Activated naive CD4-positive, alpha-beta T cell treated with anti-CD3 and anti-CD28 coated beads, Interleukin-2, amount 50 U/mL, for 24 hours (primary cell): Measurements from ENCODE around the gene CLMP.

Experiments
- H3K27ac Mint-ChIP-seq: one replicate; pipeline ENCODE4 v1.8.0; 2021; ENCODE audit warnings: mild to moderate bottlenecking, mixed read lengths
- H3K27me3 Mint-ChIP-seq: one replicate; pipeline ENCODE4 v1.8.0; 2021; ENCODE audit warnings: mixed read lengths
- H3K36me3 Mint-ChIP-seq: one replicate; pipeline ENCODE4 v1.8.0; 2021; ENCODE audit warnings: mixed read lengths
- H3K4me1 Mint-ChIP-seq: one replicate; pipeline ENCODE4 v1.8.0; 2021; ENCODE audit warnings: mixed read lengths
- H3K4me3 Mint-ChIP-seq: one replicate; pipeline ENCODE4 v1.8.0; 2021; ENCODE audit warnings: mild to moderate bottlenecking, mixed read lengths
- H3K9me3 Mint-ChIP-seq: one replicate; pipeline ENCODE4 v1.8.0; 2021; ENCODE audit warnings: mixed read lengths

CLMP gene, protein sequence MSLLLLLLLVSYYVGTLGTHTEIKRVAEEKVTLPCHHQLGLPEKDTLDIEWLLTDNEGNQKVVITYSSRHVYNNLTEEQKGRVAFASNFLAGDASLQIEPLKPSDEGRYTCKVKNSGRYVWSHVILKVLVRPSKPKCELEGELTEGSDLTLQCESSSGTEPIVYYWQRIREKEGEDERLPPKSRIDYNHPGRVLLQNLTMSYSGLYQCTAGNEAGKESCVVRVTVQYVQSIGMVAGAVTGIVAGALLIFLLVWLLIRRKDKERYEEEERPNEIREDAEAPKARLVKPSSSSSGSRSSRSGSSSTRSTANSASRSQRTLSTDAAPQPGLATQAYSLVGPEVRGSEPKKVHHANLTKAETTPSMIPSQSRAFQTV

DNA sequence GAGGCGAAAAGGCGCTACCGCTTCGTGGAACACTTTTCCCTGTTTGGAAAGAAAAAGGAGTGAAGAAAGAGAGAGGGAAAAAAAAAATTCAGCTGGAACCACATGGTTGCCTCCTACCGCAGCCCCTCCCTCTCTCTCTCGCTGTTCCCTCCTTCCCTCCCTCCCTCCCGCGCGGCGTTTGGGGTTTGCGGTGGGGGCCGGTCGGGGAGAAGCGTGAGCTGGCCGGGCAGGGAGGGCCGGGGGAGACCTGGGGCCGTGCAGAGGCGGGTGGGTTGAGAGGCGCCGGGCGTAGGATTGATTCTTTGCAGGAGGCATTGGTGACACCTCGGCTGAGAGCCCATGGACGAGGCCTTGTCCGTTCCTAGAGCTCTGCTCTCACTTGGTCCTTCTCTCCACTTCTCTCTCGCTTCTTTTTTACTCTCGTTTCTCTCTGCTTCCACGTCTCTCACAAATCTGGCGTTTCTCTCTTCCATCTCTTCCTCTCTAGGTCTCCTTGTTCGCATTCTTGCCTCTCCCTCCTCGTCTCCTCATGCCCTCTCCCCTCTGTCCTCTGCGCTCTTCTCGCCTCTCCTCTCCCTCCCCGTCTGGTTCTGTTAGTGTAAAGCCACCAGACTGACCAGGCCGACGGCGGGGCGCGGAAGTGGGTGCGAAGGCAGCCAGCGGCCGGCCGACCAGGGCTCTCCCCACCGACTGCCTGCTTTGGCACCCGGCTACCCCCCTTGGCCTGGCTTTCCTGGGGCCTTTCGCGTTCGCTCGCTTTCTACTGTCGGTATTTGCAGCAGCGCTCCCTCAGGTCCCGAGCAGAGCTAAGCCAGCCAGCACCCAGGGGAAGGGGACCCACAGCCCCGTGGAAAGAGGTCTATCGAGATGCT lies at the start of gene CLMP:
Gene CLMP (minus strand): TSS at position 61 of the 872 bp plus-strand sequence. CDS start 308 bp downstream, outside the sequence.
- peaks cover 22% of the 10 kb centered on the region for H3K4me1 Mint-ChIP-seq
- no peaks in the 10 kb centered on the region for H3K36me3 Mint-ChIP-seq
- no peak within 1 kb of the TSS for H3K27ac Mint-ChIP-seq
- H3K27me3 Mint-ChIP-seq, result peaks cover 31% of the 10 kb centered on the region
- peak within 1 kb of the TSS; percentile 74 for H3K4me3 Mint-ChIP-seq
- no peaks in the 10 kb centered on the region for H3K9me3 Mint-ChIP-seq

DNA sequence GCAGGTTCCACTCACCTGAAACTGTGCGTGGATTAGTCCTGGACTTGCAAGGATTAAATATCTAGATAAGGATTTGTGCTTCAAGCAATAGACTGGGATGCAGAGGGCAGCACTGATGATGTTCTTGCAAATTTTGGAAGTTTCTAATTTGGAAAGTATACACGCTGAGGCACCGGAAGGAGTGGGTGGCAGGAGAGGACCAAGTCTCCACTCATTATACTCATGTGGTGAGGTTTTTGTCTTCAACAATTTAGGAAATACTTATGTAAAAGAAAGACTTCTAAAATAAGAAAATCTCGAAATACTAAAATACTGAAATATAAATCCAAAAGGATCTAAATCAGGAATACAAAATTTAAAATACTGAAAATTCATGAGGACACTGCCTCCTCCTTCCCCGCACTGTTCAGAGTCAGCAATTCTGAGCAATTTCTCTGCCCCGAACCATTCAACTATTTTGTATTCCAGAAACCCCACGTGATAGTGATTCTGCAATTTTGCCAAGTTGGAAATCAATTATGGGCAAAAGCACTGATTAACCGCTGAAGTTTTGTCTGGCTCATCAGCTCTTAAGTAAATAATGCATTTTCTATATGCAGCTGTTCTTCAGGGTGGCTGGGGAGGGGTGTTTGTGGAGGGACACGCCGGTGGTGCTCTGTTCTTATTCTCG lies 47.0 kb upstream of the CLMP start:
- no peak overlapping the region for H3K27ac Mint-ChIP-seq
- H3K4me1 Mint-ChIP-seq, result peaks cover 2% of the 10 kb centered on the region
- H3K27me3 Mint-ChIP-seq, result no peaks in the 10 kb centered on the region
- H3K9me3 Mint-ChIP-seq, result no peaks in the 10 kb centered on the region
- H3K4me3 Mint-ChIP-seq, result no peak overlapping the region
- no peaks in the 10 kb centered on the region for H3K36me3 Mint-ChIP-seq

DNA sequence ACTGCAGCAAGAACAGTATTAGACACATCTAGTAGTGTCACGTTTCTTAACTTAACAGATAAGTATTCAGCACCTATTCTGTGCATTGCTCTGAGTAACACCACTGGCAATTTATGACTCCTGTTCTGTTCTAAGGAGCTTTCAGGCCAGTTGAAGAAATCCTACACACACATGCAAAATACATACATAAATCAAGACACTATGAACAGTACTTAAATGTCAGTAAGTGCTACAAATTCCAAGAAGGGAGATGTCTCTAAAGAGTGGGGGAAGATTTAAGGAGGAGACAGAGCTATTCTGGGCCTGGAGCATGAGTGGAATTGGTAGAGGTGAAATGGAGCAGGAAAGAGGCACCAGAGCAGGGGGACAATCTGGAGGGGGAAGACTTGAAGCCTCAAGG lies 46.2 kb upstream of the CLMP start:
- no peaks in the 10 kb centered on the region for H3K4me1 Mint-ChIP-seq
- H3K27ac Mint-ChIP-seq, result no peak overlapping the region
- no peaks in the 10 kb centered on the region for H3K27me3 Mint-ChIP-seq
- H3K4me3 Mint-ChIP-seq, result no peak overlapping the region
- H3K36me3 Mint-ChIP-seq, result no peaks in the 10 kb centered on the region
- H3K9me3 Mint-ChIP-seq, result no peaks in the 10 kb centered on the region

DNA sequence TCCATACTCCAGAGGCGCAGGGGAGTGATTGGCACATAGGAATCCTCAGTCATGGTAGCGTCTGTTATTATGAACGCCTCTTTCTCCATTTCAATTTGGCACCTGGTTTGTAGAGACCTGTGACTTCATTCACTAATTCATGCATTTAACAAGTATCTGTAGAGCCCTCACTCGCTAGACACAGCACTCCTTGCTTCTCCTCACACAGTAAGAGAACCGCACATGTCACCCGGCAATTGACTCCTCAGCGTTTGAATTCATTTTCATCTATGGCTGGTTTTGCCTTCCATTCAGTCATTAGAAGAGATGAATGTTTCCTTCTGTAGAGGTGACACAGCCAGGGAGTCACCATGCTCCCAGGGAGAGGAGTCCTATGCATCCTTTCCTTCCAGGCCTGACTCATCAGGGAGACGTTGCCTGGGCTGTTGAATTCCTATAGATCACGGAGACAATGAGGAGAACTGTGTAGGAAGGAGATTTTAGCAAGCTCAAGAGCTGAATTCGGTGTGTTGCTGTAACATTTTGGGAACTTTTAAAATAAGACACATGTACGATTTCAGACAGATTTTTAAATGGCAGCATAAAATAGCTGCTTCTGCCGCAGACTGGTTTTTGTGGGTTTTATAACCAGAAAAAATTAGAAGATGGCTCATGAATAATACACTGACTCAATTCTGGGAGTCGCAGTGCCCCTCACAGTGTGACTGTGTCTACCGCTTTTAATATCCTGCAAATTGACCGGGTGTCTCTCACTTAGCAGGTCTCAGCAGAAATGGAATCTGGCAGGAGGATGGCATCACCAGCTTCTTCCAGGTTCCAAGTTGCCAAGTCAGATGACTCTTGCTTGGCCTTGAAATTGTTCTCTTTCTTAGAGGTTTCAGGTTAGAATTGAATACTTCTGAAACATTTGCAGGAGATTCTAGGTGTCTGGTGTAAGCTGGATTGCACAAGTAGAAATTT lies 44.4 kb upstream of the CLMP start:
- H3K4me1 Mint-ChIP-seq, result no peaks in the 10 kb centered on the region
- H3K27me3 Mint-ChIP-seq, result no peaks in the 10 kb centered on the region
- H3K36me3 Mint-ChIP-seq, result no peaks in the 10 kb centered on the region
- no peak overlapping the region for H3K27ac Mint-ChIP-seq
- H3K4me3 Mint-ChIP-seq, result no peak overlapping the region
- H3K9me3 Mint-ChIP-seq, result no peaks in the 10 kb centered on the region

DNA sequence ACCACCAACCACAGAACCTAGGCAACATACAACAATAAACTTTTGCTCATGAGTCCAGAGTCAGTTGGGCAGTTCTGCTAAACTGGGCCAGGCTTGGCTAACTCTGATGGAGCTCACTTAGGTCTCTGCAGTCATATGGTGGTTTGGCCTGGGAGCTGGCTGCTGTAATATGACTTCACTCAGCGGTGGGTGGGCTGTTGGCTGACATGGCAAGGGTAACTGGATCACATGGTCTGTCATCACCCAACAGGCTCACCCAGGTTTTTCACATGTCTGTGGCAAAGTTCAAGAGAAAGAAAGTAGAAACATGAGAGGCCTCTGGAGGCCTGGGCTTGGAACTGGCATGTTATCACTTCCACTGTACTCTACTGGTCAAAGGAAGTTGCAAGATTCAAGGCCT lies 43.2 kb upstream of the CLMP start:
- H3K27ac Mint-ChIP-seq, result no peak overlapping the region
- no peak overlapping the region for H3K4me3 Mint-ChIP-seq
- no peaks in the 10 kb centered on the region for H3K27me3 Mint-ChIP-seq
- no peaks in the 10 kb centered on the region for H3K9me3 Mint-ChIP-seq
- no peaks in the 10 kb centered on the region for H3K36me3 Mint-ChIP-seq
- H3K4me1 Mint-ChIP-seq, result peaks cover 8% of the 10 kb centered on the region

DNA sequence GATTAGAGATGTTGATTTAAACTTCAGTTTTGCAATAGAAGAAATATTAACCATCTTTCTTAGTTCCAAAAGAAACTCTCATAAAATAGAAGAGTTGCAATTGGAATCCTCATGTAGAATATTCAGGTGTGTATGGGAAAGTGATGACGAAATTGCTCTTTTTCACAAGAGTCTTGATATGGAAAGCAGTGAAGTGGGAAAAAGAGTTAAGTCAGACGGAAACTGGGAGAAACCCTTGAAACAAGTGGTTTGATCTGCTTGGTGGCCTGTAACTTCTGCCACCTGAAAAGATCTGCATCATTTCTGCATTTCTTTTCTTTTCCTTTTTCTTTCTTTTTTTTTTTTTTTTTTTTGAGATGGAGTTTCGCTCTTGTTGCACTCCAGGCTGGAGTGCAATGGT lies 41.8 kb upstream of the CLMP start:
- peaks cover 17% of the 10 kb centered on the region for H3K4me1 Mint-ChIP-seq
- no peaks in the 10 kb centered on the region for H3K27me3 Mint-ChIP-seq
- no peak overlapping the region for H3K4me3 Mint-ChIP-seq
- H3K36me3 Mint-ChIP-seq, result no peaks in the 10 kb centered on the region
- no peak overlapping the region for H3K27ac Mint-ChIP-seq
- H3K9me3 Mint-ChIP-seq, result no peaks in the 10 kb centered on the region

DNA sequence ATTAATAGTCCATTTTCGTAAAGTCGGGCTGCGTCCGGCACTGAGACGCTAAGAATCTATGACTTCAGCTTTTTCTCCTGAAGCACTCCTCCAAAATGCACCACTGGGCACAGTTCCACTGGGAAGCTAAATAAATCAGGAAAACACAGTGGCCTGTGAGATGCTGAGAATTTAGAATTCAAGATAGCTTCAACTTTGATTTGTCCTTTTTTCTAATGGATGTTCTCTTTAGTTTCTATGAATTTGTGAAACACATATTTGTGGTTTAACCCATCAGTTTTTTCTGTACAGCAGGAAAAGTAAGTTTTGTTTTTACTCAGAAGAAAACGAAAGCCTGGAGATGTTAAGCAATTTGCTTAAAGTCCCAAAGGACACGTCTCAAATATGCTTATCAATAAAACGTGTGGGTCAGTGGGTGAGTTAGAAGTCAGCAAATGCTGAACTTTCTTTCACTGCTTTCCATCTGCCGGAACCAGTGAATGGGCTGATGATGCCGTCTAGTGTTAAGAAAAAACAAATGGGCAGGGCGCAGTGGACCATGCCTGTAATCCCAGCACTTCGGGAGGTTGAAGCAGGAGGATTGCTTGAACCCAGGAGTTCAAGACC lies 40.7 kb upstream of the CLMP start:
- H3K4me1 Mint-ChIP-seq, result peaks cover 17% of the 10 kb centered on the region
- H3K9me3 Mint-ChIP-seq, result no peaks in the 10 kb centered on the region
- no peak overlapping the region for H3K27ac Mint-ChIP-seq
- H3K36me3 Mint-ChIP-seq, result no peaks in the 10 kb centered on the region
- no peaks in the 10 kb centered on the region for H3K27me3 Mint-ChIP-seq
- no peak overlapping the region for H3K4me3 Mint-ChIP-seq

DNA sequence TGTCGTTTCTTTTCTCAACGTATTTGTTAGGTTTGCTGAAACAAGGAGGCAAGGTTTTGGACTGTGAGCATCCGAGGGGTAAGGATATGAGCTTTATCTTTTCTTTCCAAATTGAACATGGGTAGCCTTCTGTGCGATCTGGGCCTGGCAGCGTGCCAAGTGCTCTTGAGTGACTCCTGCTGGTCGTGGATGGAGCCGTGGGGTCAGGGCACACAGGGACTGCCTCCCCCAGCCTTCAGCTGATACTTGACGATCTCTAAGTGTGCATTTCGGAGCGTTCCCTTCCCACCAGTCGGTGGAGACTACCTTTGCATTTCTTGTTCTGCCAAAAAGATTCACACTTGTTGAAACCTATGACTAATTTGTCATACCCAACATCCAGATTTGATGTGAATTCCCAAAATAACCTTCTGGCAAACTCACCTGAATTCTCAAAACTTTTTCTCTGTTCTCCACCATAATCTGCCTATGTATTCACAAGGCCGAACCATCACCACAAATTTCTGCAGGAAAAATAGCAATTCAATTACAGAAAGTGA lies 40.1 kb upstream of the CLMP start:
- no peak overlapping the region for H3K27ac Mint-ChIP-seq
- no peaks in the 10 kb centered on the region for H3K27me3 Mint-ChIP-seq
- peaks cover 17% of the 10 kb centered on the region for H3K4me1 Mint-ChIP-seq
- no peaks in the 10 kb centered on the region for H3K9me3 Mint-ChIP-seq
- no peak overlapping the region for H3K4me3 Mint-ChIP-seq
- no peaks in the 10 kb centered on the region for H3K36me3 Mint-ChIP-seq

DNA sequence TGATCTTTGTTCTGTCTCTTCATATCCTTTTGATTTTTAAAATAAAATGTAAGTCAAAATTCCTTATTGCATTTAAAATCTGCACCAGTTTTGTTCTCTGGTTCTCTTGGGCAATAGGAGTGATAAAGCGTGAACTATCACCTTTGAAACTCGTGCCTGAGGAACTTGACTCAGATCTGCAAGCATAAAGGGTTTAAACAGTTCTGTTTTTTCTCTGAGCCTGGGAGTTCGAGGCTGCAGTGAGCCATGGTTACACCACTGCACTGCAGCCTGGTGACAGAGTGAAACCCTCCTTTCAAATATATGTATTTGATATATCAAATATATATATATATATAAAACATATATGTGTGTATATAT lies 38.9 kb upstream of the CLMP start:
- Mint-ChIP-seq H3K27me3 (no peaks in the 10 kb centered on the region), H3K27ac (no peak overlapping the region), H3K36me3 (no peaks in the 10 kb centered on the region), H3K4me3 (no peak overlapping the region), H3K9me3 (no peaks in the 10 kb centered on the region), H3K4me1 (peaks cover 17% of the 10 kb centered on the region)

DNA sequence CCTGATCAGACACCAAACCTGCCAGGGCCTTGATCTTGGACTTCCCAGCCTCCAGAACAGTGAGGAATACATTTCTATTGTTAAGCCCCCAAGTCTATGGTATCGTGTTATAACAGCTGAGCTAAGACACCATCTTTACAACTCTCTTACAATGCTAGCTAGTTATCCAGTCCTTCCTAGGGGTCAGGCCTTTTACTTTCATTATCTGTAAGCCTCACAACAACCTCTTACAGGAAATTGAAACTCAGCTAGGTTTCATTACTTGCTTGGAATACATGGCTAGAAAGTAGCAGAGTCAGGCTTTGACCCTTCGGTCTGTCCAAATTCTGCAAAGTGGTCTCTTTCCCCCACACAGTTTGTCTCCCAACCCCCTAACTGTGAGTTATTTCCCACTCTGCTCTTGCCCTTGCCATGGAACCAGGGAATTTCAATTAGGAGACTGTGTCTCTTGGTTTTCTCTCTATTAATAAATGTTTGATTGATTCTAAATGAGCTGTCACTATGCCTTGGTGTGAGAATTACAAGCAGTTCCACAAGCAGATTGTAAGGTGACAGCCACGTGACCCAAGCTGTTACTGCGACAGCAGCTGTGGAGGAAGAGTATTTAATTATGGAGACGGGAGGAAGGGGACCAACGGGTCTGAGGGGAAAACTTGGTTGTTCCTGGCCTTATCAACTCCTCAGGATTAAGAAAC lies 38.4 kb upstream of the CLMP start:
- no peaks in the 10 kb centered on the region for H3K27me3 Mint-ChIP-seq
- H3K4me3 Mint-ChIP-seq, result peak overlapping the region; percentile 9
- H3K36me3 Mint-ChIP-seq, result no peaks in the 10 kb centered on the region
- peak overlapping the region; percentile 30 for H3K27ac Mint-ChIP-seq
- peaks cover 17% of the 10 kb centered on the region for H3K4me1 Mint-ChIP-seq
- H3K9me3 Mint-ChIP-seq, result no peaks in the 10 kb centered on the region

DNA sequence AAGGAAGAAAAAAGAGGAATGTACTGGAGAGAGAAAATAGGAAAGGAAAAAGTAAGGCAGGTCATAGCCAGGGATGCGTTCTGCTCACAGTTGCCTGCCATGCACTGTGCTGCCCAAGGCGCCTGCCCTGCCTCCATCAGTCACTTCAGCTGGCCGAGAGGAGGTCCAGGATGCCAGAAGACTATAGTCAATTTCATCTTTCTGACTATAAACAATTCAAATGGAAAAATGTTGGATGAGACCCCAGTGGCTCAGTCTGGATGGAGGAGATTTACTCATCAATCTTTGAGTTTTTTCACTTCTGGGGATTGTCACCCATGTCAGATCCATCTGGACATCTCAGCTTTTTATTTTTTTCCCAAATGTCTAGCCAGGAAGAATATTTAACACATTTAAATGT lies 36.7 kb upstream of the CLMP start:
- H3K27me3 Mint-ChIP-seq, result no peaks in the 10 kb centered on the region
- H3K36me3 Mint-ChIP-seq, result no peaks in the 10 kb centered on the region
- peak overlapping the region; percentile 42 for H3K27ac Mint-ChIP-seq
- no peak overlapping the region for H3K4me3 Mint-ChIP-seq
- H3K4me1 Mint-ChIP-seq, result peaks cover 17% of the 10 kb centered on the region
- no peaks in the 10 kb centered on the region for H3K9me3 Mint-ChIP-seq

DNA sequence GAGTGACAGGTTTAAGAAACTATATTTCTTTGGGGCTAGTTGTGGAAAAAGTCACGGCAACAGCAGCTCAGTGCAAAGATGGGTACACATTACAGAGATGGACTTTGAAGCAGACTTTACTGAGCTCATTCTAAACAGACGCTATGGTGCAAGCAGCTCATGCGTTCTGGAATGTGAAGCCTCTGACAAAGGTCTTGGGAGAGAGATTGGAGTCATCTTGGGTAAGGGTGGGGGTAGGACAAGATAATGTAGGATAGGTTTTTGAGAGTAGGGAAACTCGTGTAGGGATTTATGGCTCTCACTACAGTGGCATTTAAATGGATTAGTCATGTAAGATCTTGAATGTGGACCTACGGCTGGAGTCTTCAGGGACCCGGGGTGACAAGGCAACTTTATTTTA lies 36.2 kb upstream of the CLMP start:
- peaks cover 17% of the 10 kb centered on the region for H3K4me1 Mint-ChIP-seq
- no peaks in the 10 kb centered on the region for H3K9me3 Mint-ChIP-seq
- no peak overlapping the region for H3K4me3 Mint-ChIP-seq
- H3K27me3 Mint-ChIP-seq, result no peaks in the 10 kb centered on the region
- no peaks in the 10 kb centered on the region for H3K36me3 Mint-ChIP-seq
- H3K27ac Mint-ChIP-seq, result peak overlapping the region; percentile 42

DNA sequence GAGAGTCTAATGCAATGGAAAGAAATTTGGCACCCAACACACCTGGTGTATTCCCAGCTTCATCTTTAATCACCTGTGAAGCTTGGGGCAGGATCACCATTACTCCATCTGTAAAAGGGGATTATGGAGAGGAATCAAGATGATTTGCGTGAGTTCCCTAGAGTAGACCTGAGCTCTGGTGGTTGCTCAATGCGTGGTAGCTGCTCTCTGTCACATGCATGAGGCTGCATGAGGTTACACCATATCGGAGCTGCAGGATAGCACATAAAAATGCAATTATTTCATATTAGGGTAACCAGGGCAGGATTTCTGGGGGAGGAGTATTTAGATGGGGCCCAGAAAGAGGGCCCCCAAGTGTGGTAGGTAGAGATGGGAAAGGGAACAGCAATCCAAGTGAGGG lies 35.3 kb upstream of the CLMP start:
- Mint-ChIP-seq H3K27me3 (peaks cover 1% of the 10 kb centered on the region), H3K36me3 (no peaks in the 10 kb centered on the region), H3K9me3 (no peaks in the 10 kb centered on the region), H3K4me1 (peaks cover 17% of the 10 kb centered on the region), H3K27ac (no peak overlapping the region), H3K4me3 (no peak overlapping the region)
